Mucosa of descending colon (tissue), 3 donors: ENCODE results near the gene SPACDR. TPM values are rescaled to one million over a fixed set of nuclear protein-coding genes. Genes with fewer than 3 reads are reported as not detected.
A peak's percentile ranks its signal among the peaks of the same experiment; 100 is the strongest.
"Not testable (repeated sequence)": the region's sequence is repeated elsewhere in the genome, so short reads cannot be mapped to it uniquely, and the experiment has no call there.

ENCODE experiments used
- ATAC-seq: fragments of 200-7000 bp; cut with Tn5 transposase; one replicate; pipeline ENCODE4 v1.9.1; 2020; ENCODE audit warnings: mild to moderate bottlenecking, moderate library complexity
- DNase-seq, 3 donors: peaks; one replicate each; pipeline ENCODE4 v3.0.0-alpha.2; 2020
- H3K36me3 ChIP-seq: fragments of 200-600 bp; one replicate; pipeline ENCODE4 v1.8.0; 2021; ENCODE audit warnings: low read depth, mild to moderate bottlenecking
- H3K4me1 ChIP-seq: fragments of 200-600 bp; one replicate; pipeline ENCODE4 v1.8.0; 2021; ENCODE audit warnings: low read depth, mild to moderate bottlenecking
- H3K4me3 ChIP-seq: fragments of 200-600 bp; one replicate; pipeline ENCODE4 v1.8.0; 2021; ENCODE audit warnings: mild to moderate bottlenecking
- H3K9me3 ChIP-seq: fragments of 200-600 bp; one replicate; pipeline ENCODE4 v1.8.0; 2021; ENCODE audit warnings: mild to moderate bottlenecking
- CTCF ChIP-seq: fragments of 200-600 bp; IDR thresholded peaks from one replicate; pipeline ENCODE4 v1.8.0; 2022; ENCODE audit warnings: antibody characterized with exemption, mild to moderate bottlenecking
- intact Hi-C, 2 donors: fragments of 100-400 bp; cut with DNase I in 1 of 2; cut with micrococcal nuclease in 1 of 2; formaldehyde crosslinking; loops; one replicate each; pipeline versions ENCODE4 v1.11.0 to v1.11.1; 2022; cut with DNase I, micrococcal nuclease
- total RNA-seq, 3 donors: library from RNA; stranded (reverse); fragmentation: NEBNext Ultra II Directional in 2 of 3; extraction: Animal tissue kit (Norgen Biotek cat#: 25700) in 2 of 3; gene quantifications; one replicate each; pipeline versions ENCODE4 v1.2.1 to v1.2.4, GENCODE V29; 2021 to 2023
- donor health status: DM: no; HTN: no; CAD: no; lungs with moderate emphysema.
- donor health status: DM: no; HTN: no; CAD: no.
- donor health status: DM: no; HTN: yes; CAD: no.

Gene SPACDR
- total RNA-seq, 3 donors from 2014 or later, result 0.43 to 1.0 (median 0.96) TPM

- ATAC-seq, result no peak
- no peaks in the 10 kb centered on the region for H3K36me3 ChIP-seq
- no peaks in the 10 kb centered on the region for H3K4me1 ChIP-seq
- intact Hi-C loops, result no loop called here
- no peak for DNase-seq
- H3K4me3 ChIP-seq, result no peak overlapping the region
- no peaks in the 10 kb centered on the region for H3K9me3 ChIP-seq
- no peak for TF ChIP-seq CTCF
Measured at GRCh38 chr7:100456562-100456961, 7.5 kb downstream of the SPACDR start.

GRCh38 chr7:100455206-100455605 lies 8.9 kb downstream of the SPACDR start:
- Histone ChIP-seq H3K36me3 (no peaks in the 10 kb centered on the region), H3K4me3 (no peak overlapping the region), H3K9me3 (no peaks in the 10 kb centered on the region), H3K4me1 (no peaks in the 10 kb centered on the region)
- intact Hi-C loops, result no loop called here
- DNase-seq (no peak), ATAC-seq (no peak)
- no peak for TF ChIP-seq CTCF

DNA sequence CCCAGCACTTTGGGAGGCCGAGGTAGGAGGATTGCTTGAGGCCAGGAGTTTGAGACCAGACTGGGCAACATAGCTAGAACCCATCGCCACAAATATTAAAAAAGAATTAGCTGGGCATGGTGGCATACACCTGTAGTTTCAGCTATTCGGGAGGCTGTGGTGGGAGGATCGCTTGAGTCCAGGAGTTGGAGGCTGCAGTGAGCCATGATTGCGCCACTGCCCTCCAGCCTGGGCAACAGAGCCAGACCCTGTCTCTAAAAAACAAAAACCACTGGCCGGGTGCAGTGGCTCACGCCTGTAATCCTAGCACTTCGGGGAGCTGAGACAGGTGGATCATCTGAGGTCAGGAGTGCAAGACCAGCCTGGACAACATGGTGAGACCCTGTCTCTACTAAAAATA lies 10.2 kb downstream of the SPACDR start:
- H3K36me3 ChIP-seq, H3K4me1 ChIP-seq, ATAC-seq, intact Hi-C loops, H3K4me3 ChIP-seq, DNase-seq, H3K9me3 ChIP-seq: not testable (repeated sequence)

GRCh38 chr7:100452513-100452912 lies 11.5 kb downstream of the SPACDR start:
- no peaks in the 10 kb centered on the region for H3K4me1 ChIP-seq
- no peak for ATAC-seq
- no peaks in the 10 kb centered on the region for H3K36me3 ChIP-seq
- no peak for TF ChIP-seq CTCF
- intact Hi-C loops, result no loop called here
- no peak overlapping the region for H3K4me3 ChIP-seq
- no peaks in the 10 kb centered on the region for H3K9me3 ChIP-seq
- no peak for DNase-seq

DNA sequence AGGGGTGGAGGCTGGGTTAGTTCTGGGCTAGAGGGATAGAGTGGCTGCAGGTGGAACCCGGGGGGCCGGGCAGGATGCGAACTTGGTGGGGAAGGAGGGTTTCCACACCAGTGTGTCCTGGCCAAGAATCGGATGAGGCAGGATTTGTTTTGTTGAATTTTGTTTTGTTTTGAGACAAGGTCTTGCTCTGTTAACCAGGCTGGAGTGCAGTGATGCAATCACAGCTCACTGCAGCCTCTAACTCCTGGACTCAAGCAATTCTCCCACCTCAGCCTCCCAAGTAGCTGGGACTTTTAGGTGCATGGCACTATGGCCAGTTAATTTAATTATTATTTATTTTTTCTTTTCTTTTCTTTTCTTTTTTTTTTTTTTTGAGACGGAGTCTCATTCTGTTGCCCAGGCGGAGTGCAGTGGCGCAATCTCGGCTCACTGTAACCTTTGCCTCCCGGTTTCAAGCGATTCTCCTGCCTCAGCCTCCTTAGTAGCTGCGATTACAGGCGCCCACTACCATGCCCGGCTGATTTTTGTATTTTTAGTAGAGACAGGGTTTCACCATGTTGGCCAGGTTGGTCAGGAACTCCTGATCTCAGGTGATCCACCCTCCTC lies 14.8 kb downstream of the SPACDR start:
- DNase-seq (no peak), ATAC-seq (no peak)
- no peak overlapping the region for H3K4me3 ChIP-seq
- H3K36me3 ChIP-seq, result no peaks in the 10 kb centered on the region
- intact Hi-C loops, result no loop called here
- TF ChIP-seq CTCF, result no peak
- no peaks in the 10 kb centered on the region for H3K9me3 ChIP-seq
- no peaks in the 10 kb centered on the region for H3K4me1 ChIP-seq

DNA sequence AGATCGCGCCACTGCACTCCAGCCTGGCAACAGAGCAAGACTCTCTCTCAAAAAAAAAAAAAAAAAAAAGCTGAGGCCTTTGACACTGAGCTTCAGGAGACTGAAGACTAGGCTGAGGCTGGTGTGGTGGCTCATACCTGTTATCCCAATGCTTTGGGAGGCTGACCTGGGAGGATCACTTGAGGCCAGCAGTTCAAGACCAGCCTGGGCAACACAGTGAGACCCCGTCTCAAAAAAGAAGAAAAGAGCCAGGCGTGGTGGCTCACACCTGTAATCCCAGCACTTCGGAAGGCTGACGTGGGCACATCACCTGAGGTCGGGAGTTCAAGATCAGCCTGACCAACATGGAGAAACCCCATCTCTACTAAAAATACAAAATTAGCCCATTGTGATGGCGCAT lies 16.7 kb downstream of the SPACDR start:
- H3K4me1 ChIP-seq, ATAC-seq, H3K9me3 ChIP-seq, H3K36me3 ChIP-seq, intact Hi-C loops, H3K4me3 ChIP-seq: not testable (repeated sequence)
- DNase-seq, result peak in 1 of 3 donors; percentile 4

GRCh38 chr7:100446040-100446439 lies 18.0 kb downstream of the SPACDR start:
- H3K4me3 ChIP-seq, result no peak overlapping the region
- DNase-seq, result peak in 1 of 3 donors; percentile 2

More at GRCh38 chr7:100446040-100446439, 18.0 kb downstream of the SPACDR start:
- intact Hi-C loops, result no loop called here
- H3K4me1 ChIP-seq, result no peaks in the 10 kb centered on the region
- H3K36me3 ChIP-seq, result no peaks in the 10 kb centered on the region
- H3K9me3 ChIP-seq, result no peaks in the 10 kb centered on the region
- ATAC-seq, result no peak
- no peak for TF ChIP-seq CTCF
